ENCODE measurements around the gene RUNX2.

The RUNX2 gene

DNA sequence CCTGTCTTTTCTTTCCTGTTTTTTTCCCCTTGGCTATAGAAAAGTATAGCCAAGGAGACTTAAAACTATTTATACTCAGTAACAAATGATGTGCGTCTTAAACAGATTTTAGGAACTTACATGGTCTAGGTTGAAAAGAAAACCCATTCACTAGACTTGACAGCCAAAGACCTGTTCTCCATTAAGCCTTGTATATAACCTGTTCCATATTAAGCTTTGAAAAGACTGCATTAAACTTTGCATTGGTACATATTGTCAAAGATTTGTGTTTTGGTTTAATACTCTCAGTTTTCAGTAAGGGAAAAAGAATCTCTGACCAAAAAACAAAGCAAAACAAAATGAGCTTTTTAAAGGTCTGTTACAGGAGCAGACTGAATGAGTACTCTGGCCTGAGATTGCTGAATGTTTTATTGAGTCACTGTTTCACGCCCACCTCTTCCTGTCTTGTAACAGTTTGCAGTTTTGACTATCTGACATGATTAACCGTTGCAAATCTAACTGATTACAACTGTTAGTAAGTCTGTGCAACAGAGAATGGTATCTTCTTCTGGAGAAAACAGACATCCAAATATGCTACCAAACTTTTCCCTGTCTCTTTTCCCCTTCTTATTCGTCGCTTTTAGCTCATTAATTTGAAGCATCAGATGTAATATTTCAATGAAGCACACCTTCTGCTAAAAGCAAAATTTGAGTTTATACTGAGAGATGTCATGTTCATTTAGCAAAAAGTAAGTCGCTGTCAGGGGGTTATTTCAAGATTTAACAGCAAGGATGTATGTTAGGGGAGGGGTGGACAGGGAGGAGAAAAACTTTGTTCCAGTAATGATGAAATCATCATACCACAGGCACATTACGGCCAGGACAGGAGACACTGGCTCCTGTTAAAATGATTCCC is 108.7 kb downstream of the RUNX2 start:
- peak in 1 of 2 experiments; percentile 8 for DNase-seq

DNA sequence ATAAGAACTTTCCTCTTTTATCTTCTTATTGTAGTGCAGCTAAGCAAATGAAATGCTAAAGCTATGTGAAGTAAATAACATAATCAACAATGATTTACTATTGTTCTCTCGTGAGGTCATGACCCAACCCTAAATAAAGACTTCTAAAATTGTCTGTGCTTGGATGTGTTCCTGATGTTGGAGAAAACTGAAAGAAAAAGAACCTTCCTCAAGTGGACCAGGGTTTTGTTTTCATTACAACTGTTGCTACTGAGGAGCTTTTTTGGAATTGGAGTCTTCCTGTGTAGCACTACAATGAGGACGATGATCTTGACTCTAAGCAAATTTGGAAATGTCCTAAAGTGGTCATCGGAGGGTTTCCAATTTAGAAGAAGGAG is 109.3 kb downstream of the RUNX2 start:
- DNase-seq: no peak

DNA sequence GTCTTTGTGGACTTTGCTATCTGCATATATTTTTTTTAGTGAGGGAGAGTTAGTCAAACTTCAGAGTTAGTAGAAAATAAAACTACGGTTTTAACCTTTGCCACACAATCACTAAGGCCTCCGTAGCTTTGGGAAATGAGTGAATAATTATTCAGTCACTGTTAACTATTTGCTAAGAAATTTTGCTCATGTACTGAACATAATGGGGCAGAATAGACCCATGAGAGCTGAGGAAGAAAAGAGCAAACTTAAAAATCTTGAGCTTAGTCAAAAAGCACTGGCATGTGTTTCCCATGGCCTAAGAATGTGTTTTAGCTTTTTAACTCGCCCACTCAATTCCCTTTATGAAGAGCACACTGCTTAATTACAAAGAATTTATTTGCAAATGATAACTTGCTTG is 110.0 kb downstream of the RUNX2 start:
- no peak for DNase-seq

DNA sequence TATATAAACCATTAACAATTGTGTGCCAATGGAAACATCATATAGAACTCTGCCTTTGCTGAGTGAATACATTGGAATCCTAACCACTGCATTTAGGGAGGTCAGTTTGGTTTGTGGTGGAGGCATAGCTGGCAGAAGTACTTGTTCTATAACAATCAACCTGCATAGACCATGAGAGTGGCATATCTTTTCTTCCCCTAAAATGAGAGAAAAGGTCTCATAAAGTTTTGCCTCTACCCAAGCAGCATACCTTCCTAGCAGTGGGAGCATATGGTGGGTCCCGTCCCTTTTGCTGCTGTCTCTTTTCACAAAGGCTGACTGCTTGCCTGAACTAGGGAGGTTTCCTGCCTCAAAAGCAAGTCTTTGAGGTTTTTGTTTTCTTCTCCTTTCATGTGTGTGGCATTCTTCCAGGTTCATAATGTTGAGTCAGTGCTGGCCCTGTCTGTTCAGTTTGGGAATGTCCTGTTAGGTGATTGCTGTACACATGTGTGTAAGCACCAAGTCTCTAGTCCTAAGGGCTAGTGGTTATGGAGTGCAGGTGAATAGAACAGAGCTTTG is 110.8 kb downstream of the RUNX2 start:
- no peak for DNase-seq

DNA sequence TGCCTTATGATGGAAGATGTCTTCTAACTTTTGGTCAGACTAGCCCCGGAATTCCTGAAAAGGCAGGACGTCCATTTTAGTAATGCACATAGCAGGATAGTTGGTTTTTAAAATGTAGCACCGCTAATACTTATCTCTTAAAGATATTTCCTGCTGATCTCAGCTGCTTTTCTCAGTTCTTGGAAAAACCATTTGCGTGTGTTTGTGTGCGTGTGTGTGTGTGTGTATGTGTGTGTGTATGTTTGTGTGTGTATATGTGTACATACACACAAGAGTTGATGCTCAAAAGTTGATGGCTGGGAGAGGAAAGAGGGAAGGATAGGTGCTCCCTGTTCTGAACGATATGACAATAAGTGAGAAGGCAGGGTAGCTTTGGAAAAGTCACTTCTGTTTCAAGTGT is 111.3 kb downstream of the RUNX2 start:
- DNase-seq: no peak

DNA sequence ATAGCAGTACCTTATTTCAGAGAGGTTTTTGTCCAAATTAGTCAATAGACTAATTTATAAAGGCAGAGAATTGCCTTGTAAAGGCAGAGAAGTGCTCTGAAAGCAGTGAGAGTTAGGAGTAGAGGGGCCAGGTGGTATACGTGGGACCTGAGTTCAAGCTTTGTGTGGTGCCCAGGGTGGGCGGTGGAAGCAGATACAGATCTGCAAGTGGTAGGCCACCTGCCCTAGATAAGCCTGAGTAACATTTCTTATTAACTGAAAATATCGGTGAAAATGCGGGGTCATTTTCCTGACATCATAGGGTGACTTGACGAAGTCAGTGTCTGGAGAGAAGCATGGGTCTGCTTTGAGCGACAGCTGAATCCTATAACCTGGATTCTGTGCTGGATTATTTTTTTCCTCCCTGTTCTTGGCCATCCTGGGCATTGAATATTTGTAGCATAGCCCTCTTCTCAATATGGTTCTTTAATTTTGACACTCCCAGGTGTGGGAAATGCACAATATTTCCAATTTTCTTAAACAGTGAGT is 111.8 kb downstream of the RUNX2 start:
- no peak for DNase-seq

DNA sequence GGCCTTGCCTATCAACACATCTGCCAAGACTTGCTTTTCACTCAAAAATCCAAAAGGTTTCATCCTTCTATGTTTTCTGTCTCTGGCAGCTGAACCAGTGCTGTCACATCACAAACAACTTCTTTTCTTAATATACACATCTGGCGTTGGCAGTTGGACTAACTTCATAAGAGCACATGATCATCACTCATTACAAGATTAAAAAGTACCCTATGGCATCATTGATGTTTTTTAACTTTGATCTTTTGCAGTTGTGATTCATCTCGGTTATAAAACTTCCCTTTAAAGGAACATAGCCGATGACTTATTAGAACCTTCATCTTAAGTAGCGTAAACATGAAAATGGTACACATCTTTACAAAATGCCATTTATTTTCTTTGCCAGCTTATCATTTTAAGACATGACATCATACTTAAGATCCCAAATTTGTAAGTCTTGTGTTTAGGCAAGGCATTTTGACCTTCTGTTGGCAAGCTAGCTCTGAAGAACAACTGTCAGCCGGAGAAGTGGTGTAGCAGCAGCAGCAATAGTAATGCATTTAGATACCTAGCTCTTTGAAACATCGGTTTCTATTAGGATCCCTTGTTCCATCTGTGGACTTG is 113.8 kb downstream of the RUNX2 start:
- DNase-seq: no peak

DNA sequence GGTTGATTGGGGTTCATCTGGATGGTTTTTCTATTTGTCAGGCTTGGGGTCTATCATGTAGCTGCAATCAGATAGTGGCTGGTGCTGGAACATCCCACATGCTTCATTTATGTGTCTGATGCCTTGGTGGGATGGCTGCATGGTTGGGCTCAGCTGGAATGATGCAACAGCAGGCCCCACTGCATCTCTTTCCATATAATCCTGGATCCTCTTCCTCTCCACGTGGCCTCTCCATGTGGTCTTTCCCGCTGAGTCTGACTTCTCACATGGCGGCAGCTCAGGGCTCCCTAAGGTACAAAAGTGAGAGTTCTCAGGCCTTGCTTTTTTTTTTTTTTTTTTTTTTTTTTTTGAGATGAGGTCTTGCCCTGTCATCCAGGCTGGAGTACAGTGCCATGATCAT is 114.6 kb downstream of the RUNX2 start:
- no peak for DNase-seq

DNA sequence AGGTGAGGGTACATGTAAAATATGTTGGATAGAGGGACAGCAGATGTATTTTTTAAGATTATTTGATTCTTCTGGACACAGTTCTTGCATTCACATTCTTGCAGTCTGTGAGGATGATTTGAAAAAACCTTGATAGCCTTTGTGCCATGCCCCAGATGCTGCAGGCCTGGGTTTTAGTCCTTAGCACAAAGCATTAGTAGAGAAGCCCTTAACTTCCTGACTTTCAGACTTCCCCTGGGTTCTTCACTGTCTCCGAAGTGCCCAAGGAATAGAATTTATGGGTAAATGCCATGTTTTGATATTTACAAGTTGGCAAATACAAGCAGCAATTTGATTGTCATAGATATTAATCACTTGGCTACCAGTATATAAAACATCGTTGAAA is 117.2 kb downstream of the RUNX2 start:
- no peak for DNase-seq

DNA sequence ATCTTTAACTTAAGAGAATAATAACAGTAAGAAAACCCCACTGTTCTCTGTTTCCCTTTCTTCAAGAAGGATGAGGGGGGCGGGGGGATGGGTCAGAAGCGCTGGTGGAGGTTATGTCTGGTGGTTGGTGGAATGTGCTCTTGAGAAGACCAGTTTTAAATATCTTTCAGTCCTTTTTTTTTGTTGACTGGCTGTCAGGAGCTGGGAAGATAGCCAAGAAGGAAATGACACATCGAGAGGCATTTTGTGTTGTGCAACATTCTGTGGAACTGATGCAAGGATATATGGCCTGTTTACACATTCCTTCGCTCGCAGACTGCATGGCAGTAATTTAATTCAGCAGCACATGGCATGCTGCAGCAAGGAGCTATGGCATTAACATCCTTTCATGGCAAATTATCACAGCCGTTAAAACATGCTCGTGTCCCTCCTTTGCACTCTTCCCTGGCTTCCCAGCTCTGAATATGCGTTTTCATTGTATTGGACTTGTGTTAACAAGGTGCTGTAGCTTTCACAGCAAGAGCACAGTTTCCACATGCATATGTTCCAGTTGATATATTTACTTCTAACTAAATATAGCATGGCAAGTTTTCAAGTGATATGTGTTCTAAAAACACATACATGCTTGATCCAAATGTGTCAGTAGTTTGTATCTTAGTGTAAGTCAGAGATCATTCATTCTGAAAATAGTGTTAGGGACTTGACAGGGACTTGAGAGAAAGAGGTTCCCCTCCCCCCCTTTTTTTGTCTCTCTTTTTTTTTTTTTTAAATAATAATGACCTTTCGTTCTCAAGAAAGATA is 117.8 kb downstream of the RUNX2 start:
- DNase-seq: no peak

DNA sequence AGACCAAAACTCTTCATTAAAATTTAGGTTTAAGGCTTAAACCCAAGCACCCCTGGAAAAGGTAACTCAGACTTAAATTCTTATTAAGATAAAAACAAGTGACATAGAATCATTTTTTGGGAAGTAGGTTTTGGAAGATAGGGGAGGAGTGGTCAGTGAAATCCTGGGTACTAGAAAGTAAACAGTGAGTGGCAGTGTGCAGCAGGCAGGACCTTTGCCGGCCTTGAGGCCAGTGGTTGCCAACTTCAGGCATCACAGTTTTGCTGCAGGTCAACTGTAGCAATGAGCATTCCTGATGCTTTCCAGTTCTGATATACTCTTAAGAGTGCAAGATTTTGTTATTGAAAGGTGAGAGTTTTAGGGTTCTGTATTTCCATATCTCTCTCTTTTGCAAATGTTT is 118.9 kb downstream of the RUNX2 start:
- no peak for DNase-seq

DNA sequence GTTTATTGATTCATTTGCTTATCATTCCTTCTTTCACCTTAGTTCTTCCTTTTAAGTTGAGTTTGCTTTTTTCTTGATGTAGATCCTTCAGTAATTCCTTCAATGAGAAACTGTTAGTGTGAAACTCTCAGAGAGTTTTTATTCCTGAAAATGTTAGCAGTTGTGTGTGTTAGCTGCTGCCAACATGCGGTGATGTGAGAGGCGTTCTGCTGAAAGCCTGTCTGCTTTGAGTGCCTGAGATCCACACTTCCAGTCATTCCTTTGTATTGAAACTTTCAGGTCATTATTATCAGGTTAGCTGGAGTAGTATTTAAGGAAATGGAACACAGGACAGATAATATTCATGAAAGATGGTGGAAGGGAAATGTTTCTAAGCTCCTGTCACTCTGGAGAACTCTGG is 119.6 kb downstream of the RUNX2 start:
- no peak for DNase-seq

DNA sequence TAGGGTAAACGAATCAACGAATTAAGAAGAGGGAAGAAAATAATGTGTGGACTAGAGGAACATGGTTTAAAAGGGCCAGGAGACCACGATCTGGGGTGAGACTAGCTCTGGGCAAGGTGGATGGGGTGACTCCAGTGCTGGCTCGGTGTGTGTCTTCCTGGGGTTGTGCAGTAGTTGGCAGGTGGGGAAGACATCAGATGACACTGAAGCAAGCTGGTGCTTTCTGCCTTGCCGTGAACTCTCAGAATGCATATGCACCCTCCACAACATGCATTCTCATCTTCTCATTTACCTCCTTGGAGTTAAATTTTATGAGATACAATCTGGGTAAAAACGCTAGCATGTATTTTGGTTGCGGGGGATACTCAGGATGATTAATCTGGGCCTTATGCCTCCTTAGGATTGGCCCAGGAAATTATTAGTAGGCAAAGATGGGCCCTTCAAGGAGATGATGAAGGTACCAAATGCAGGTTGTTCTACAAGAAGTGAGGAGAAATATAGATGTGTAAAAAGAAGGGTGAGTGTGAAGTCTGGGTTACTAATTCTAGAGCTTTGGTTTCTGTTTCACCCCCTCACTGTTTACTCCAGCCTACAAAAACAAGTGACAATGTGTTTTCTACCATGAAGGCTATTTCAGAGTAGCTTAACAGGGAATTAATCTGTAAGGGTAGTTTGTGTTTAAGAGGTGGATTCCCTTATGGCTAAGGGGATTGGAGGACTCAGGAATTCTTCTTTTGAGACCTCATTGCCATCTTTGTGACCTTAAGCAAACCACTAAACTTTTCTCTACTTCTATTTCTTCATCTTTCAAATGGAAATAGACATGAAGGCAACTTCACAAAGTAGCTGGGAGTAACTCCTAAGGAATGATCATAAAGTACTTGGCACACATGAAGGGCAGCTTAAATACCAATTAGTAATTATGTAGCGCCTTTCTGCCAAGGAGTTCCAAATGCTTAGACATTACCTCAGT is 120.6 kb downstream of the RUNX2 start:
- no peak for DNase-seq

DNA sequence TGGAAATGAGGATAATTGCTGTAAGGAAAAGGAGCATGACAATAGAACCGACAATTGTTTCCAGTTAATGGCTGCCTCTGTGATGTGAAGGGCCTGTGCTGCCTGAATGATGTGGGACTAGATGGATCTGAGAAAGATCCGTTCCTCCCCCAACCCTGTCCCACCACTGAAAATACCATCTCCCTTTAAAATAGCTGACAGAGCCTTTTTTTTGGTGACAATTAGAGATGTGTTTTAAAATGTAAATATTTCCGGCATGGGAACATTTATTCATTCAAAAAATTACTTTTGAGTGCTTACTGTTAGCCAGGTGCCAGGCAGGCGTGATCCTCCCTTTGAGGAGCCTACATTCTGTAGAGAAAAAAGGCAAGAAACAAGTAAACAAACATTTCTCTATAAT is 122.0 kb downstream of the RUNX2 start:
- DNase-seq: no peak

DNA sequence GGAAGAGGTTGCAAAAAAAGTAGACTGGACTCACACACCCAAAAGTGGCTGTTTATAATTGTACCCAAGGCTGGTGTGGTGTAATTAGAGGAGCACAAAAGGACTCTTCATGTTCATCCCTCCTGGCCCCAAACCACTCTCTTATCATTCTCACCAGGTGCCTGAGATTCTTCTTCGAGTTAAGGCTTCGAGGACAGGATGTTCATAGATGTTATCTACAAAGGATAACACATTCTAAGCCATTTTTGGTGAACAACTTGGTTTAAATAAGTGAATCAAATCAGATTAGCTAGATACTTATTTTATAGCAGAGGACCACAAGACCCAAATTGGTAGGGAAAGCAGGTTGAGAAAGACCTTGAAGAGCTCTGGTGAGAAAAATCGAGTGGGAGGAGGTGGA is 122.7 kb downstream of the RUNX2 start:
- DNase-seq: no peak

DNA sequence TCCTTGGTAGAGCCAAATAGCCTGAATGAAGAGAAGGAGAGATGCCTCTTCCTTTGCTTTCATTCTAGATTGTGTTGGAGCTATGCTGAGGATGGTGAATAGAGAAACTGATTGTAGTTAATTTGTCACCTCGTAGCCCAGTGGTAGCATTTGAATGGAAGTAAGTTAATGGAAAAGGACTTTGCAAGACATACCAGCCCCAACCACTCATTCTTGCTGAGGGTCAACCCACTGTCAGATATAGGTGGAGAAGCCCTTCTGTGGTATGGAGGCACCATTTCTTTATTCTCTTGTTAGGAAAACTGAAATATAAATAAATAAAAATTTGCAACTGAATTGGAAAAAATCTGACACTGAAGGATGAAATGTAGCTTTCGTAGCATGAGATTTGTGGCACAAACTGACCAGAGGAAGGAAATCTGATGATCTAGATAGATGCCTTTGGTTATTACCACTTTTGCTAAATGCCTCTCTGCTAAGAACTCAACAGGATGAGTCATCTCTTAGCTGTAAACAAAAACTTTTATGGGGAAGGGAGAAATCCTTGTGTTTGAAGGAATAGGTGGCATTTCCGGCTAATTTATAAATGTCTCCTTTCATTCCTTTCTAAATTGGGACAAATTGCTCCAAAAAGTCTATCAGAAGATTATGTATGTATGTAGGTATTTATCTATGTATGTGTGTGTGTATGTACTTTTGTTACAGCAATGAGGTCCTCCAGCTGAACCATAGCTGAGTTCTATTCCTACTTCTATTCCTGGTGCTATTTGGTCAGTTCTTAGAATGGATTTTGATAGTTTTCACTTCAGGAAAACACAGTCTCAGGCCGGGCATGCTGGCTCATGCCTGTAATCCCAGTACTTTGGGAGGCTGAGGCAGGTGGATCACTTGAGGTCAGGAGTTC is 126.1 kb downstream of the RUNX2 start:
- DNase-seq: no peak

DNA sequence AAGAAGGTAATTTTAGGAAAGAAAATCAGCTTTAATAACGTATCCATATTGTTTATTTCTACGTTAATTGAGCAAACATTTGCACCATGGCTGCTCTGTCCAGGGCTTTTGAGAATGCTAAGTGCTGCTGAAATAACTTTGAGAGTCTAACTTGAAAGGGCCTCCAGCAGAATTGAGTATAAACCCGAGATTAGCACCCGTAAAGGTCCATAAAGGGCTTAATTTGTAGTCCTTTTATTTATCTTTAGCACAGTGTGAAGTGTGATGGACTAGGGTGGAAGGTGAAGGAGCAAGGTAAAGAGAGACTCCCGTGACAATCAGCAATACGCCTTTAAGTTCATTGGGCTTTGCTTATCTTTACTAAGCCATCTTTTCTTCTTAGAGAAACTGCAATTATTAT is 127.3 kb downstream of the RUNX2 start:
- DNase-seq: no peak

DNA sequence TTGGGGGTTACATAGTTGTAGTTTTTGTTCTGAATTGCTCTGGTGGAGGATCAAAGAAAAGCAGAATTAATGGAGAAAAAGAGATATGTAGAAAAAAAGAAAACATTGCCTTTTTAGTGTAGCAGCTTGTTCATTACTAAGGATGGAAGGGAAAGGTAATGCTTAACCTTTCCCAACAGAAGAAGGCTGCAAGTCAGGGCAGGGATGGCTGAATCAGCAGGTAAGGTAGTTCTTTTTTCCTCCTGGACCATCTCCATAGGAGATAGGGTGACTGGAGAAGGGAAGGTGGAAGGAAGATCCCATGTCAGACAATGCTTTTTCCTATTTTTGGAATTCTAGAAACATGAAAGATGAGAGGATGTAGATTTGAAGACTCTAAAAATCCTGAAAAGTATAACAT is 129.0 kb downstream of the RUNX2 start:
- DNase-seq: no peak

DNA sequence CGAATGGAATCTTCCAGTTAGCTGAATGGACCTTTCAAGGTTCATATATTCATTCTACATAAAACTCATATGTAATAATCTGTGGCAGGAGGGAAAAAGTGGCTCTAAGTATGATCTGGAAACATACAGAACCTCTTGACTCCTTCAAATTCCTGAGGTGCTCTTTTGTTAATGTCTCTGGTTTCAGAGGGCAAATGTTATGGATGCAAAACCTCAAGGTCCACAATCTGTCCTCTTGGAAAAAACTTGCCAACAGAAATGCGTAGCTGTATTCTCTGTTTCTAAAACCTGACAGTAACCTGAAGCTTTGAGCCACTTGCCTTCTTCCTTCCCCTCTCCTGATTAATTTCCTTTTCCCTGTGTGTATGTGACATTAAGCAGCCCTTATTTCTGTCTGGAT is 130.5 kb downstream of the RUNX2 start:
- DNase-seq: no peak

DNA sequence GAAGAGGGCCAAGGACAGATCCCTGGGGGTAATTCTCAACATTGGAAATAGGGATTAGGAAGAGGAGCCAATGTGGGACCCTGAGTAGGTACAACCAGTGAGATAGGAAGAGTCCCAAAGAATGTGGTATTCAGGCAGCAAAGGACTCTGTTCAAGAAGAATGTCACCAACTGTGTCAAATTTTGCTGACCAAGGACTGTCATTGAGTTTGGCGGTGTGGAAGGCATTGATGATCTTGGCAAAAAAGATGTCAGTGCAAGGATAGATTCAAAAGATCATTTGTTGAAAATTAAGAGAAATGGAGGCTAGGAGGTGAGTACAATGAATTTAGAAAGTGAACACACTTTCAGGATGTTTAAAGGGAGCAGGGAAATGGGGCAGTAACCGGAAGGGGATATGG is 132.0 kb downstream of the RUNX2 start:
- DNase-seq: no peak

DNA sequence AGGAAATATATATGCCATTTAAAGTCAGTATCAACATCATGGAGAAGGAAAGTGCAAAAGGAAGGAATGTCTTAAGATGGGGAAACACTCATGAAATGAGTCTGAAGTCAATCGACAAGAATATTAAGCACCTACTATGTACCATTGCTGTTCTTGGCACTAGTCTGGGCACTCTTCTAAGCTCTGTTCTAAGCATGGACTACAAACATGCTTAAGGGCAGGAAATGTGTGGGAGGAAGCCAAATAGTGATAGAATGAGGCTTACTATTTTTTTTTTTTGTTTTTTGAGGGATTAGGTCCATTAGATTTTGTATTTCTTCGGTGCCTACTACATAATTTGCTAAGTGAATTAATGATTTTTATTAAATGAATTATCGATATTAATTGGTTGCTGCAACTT is 133.4 kb downstream of the RUNX2 start:
- DNase-seq: no peak

All from activated CD4-positive, alpha-beta T cell treated with anti-CD3 and anti-CD28 coated beads, Interleukin-2, amount 50 U/mL, for 4 hours (primary cell).